Tongue (tissue), 2 donors: ENCODE results near the gene GEMIN2. TPM values are rescaled to one million over a fixed set of nuclear protein-coding genes. Genes with fewer than 3 reads are reported as not detected.
A peak's percentile ranks its signal among the peaks of the same experiment; 100 is the strongest.
"Not testable (repeated sequence)": the region's sequence is repeated elsewhere in the genome, so short reads cannot be mapped to it uniquely, and the experiment has no call there.

Experiments
- DNase-seq: peaks from one replicate; pipeline ENCODE4 v3.0.0-alpha.2; 2015
- total RNA-seq: library from RNA; depleted of rRNA; stranded (reverse); fragments of >200 nt; gene quantifications from one replicate; pipeline ENCODE4 v1.2.3, GENCODE V29; 2014

GEMIN2 gene
- total RNA-seq, 1 donor from 2014 or later, result 36.0 TPM

DNA sequence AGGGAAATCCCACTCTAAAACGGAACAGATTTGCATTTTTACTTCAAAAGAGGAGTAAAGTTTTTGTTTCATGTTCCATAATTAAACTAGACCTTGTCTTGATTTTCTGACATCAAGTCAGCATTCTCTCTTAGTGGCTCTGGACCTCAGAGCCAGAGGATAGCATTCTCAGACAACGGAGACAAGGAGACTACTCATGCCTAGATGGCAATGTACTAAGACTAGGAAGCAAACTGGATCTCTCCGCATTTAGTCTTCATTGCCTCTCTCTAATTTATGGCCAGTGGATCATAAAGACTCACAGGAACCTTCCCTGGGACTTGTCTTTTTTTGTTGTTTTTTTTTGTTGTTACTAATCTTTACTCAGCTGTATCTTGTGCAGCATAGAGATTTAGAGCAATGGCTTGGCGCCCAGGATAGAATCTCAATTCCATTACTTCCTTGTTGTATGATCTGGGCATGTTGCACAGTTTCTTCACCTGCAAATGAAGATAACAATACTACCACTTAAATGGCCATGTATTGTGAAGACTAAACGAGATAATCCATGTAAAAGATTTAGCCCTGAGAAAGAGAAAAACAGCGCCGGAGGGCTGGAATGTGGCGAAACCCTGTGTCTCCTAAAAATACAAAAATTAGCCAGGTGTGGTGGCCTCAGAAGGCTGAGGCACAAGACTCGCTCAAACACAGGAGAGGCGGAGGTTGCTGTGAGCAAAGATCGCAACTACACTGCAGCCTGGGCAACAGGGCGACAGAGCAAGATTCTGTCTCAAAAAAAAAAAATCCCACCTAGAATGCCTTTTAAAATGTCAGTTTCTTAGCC, 4.0 kb upstream of the GEMIN2 start:
- DNase-seq, result no peak

DNA sequence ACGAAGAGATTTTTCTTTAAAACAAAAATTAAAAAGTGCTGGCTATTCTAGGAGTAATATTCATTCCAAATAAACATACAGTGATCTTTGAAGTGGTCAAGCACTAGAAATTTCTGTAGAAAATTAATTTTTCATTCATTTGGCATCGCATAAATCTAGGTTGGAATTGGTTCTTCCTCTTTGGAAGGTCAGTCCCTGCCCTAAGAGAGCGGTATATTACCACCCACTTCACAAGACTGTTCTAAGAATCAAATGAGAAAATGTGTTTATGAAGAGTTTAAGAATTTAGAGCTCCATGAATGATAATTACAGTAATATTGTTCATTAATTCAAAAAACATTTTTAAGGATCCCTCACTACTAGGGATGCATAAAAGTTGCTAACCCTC, 444 bp upstream of the GEMIN2 start:
- DNase-seq, result no peak

DNA sequence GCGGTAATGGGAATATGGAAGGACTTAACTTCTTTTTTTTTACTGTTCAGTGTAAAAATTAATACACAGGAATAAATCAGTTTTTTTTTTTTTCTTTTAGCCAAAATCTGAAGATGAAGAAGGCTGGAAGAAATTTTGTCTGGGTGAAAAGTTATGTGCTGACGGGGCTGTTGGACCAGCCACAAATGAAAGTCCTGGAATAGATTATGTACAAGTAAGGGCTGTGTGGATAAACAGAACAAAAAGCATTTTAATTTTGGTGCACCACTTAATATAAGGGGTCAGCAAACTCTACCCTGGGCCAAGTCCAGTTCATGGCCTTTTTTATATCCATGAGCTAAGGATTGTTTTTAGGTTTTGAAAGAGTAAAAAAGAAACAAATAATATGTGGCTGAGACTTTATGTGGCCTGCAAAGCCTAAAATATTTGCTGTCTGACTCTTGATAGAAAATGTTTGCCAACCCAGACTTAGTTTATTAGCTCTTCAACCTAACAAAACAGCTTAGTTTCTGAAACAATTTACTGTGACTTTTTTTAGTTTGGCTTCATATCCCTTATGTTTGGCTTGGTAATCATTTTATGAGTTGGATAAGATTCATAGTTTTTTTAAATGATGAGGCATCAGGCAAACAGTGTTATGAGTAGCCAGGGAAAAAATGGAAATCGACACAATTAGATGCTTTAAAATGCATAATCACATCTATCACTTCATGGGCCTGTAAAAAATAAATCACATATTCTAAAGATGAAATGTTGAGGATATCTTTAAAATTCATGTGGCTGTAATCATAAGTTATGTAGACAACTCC, 8.4 kb downstream of the GEMIN2 start:
- DNase-seq, result no peak

DNA sequence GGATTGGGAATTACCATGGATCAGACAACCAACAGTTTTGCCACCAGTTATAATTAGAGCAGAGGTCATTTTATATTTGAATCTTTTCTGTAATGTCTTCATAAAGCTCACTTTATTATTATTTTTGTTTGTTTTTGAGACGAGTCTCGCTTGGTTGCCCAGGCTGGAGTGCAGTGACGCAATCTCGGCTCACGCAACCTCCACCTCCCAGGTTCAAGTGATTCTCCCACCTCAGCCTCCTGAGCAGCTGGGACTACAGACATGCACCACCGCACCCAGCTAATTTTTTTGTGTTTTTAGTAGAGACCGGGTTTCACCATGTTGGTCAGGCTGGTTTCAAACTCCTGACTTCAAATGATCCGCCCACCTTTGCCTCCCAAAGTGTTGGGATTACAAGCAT, 23.7 kb downstream of the GEMIN2 start:
- DNase-seq, result not testable (repeated sequence)

DNA sequence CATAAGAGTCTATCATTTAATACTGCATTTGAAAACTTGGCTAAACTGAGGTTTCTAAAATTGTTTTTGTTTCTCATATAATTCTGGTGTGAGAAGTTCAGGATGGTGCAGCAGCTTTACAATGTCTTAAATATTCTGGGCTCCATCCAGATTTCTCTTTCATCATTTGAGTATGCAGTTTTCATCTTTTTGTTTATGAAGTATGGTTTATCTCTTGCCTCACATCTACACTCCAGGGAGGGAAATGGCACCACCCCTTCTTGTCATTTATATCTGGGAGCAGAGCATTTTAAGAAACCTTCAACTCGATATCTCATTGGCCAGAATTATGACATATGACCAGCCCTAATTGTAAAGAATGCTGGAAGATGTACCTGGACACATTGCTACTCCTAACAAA, 24.3 kb downstream of the GEMIN2 start:
- no peak for DNase-seq

DNA sequence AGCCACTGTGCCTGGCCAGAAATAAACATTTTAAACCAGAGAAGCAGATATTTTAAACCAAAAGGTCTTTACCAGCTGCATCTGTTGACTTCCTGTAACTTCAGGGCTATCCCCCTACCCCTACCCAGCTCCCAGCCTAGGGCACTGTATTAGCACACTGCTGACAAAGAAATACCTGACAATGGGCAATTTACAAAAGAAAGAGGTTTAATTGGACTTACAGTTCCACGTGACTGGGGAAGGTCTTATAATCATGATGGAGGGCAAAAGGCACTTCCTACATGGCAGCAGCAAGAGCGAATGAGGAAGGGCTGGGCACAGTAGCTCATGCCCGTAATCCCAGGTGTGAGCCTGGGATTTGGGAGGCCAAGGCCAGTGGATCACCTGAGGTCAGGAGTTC, 26.0 kb downstream of the GEMIN2 start:
- DNase-seq, result no peak

DNA sequence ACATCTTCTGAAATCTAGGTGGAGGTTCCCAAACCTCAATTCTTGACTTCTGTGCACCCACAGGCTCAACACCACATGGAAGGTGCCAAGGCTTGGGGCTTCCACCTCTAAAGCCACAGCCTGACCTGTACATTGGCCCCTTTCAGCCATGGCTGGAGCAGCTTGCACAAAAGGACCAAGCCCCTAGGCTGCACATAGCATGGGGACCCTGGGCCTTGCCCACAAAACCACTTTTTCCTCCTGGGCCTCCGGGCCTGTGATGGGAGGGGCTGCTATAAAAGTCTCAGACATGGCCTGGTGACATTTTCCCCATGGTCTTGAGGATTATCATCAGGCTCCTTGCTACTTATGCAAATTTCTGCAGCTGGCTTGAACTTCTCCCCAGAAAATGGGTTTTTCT, 27.5 kb downstream of the GEMIN2 start:
- not testable (repeated sequence) for DNase-seq

DNA sequence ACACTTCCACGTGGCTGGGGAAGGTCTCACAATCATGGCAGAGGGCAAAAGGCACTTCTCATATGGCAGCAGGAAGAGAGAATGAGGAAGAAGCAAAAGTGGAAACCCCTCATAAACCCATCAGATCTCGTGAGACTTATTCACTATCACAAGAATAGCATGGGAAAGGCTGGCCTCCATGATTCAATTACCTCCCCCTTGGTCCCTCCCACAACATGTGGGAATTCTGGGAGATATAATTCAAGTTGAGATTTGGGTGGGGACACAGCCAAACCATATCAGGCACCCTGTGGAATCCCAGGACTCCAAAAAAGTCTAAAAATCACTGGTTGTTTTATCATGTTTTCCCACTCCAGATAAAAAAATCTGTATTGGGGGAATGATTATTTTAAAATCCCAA, 29.1 kb downstream of the GEMIN2 start:
- not testable (repeated sequence) for DNase-seq

DNA sequence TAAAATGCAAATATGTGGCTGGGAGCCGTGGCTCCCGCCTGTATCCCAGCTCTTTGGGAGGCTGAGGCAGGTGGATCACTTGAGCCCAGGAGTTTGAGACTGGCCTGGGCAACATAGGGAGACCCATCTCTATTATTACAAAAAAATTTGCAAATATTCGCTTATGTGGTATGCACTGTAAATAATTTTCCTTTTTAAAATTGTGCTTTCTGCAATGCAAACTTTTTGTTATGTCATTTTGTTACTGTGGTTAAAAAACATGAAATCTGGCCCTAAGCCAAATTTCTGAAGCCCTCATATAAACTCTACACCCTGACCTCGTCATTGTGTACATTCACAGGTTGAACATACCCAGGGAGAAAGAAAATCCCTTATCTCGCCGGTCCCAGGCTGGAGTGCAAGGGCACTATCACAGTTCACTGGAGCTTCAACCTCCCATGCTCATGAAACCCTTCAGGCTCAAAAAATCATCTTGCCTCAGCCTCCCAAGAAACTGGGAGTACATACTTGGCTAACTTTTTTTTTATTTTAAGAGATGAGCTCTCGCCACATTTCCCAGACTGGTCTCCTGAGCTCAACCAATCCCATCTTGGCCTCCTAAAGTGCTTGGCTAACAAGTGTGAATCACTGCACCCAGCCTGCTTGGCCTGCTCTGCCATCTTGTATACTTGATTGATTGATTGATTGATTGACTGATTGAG, 31.3 kb downstream of the GEMIN2 start:
- DNase-seq, result peak; percentile 4

DNA sequence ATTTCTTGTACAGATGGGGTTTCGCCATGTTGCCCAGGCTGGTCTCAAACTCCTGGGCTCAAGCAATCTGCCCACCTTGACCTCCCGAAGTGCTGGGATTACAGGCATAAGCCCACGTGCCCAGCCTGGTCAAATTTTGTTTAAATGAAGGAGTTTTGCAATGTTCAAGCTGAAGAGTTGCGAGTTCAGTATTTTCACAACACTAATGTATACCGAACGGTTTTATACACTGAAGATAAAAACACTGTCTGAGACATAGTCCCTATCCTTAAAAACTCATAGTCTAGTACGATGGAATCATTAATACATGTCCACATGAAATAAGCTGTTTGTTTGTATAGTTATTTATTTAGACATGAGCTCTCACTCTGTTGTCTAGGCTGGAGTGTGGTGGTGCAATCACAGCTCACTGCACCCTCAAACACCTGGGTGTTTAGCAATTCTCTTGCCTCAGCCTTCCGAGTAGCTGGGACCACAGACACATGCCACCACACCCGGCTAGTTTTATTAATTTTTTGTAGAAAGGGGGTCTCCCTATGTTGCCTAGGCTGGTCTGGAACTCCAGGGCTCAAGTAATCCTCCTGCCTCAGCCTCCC, 40.6 kb downstream of the GEMIN2 start:
- no peak for DNase-seq

DNA sequence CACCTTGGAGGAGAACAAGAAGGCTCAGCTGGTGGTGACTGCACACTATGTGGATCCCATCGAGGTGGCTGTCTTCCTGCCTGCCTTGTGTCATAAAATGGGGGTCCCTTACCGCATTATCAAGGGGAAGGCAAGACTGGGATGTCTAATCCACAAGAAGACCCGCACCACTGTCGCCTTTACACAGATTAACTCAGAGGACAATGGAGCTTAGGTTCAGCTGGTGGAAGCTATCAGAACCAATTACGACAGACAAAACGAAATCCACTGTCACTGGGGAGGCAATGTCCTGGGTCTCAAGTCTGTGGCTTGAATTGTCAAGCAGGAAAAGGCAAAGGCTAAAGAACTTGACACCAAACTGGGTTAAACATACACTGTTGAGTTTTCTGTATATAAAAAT, 43.4 kb downstream of the GEMIN2 start:
- DNase-seq, result no peak

DNA sequence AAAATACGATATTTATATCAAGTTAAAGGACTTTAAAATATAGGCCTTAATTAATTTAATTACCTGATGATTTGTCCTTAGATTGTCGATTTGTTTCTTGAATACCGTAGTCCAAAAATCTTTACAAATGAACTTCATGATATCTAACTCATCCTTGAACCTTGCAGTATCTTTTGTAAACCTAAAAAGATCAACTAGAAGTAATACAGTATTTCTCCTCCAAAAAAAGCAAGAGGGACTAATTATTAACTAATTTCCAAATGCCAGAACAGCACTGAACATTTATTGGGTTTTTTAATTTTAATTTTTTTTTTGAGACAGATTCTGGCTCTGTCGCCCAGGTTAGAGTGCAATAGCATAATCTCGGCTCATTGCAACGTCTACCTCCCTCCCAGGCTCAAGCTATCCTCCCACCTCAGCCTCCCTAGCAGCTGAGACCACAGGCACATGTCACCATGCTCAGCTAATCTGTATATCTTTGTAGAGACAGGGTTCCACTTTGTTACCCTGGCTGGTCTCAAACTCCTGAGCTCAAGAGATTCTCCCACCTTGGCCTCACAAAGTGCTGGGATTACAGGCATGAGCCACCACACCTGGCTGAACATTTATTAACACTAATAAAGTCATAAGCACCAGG, 44.2 kb downstream of the GEMIN2 start:
- DNase-seq, result no peak

DNA sequence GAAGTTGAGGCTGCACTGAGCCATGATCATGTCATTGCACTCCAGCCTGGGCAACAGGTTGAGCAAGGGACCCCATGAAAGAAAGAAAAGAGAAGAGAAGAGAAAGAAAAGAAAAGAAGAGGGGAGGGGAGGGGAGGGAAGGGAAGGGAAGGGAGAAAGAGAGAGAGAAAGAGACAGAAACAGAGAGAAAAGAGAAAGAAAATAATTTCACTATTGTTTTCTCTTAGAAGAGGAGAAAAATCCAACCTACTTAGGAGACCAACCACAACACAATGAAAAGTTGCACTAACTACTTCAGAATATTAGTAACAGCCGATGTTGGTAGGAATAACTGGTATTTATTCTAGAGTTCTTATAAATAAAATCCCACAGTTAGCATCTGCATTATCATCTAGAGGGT, 46.4 kb downstream of the GEMIN2 start:
- DNase-seq, result no peak

DNA sequence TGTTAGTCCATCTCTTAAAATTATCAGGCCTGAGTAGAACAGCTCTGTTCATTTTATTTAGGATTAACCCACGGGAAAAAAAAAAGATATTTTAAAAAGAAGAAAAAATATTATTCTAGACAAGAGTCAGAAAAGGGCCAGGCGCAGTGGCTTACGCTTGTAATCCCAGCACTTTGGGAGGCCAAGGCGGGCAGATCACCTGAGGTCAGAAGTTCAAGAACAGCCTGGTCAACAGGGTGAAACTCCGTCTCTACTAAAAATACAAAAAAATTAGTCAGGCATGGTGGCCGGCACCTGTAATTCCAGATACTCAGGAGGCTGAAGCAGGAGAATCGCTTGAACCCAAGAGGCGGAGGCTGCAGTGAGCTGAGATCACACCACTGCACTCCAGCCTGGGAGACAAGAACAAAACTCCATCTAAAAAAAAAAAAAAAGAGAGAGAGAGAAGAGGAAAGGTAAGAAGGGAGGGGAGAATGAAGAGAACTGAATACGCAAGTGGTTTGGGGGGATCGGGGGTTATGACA, 53.7 kb downstream of the GEMIN2 start:
- DNase-seq, result not testable (repeated sequence)

DNA sequence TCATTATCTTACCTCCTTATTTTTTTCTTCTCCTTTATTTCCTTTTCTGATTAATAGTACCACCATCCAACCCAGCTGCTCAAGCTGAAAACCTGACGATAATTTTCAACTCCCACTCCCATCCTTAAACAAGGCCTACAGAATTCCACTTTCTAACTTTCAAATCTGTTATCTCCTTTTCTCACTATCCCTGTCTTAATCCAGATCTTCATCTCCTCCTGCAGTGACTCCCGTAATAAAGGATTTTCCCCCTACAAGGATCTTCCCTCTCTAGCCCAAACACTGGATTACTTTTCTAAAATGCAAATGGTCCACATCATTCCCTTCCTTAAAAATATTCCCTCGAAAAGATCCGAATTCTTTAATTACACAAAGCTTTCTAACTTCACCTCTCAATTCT, 54.5 kb downstream of the GEMIN2 start:
- no peak for DNase-seq

DNA sequence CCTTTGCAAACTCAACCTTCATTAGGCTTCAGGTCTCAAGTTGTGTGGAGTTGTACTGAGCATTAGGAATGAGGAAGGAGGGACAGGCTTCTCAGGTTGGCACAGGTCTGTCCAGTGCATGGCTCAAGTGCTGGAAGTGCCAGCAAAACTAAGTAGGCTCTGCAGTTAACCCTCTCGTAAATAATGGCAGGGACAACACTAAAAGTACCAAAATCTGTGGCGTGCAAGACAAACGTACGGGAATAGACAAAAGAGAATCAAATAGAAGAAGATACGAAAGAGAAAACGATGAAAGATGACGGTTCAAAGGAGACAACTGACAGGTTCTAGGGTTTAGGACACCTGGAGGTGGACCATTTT, 55.4 kb downstream of the GEMIN2 start:
- no peak for DNase-seq

DNA sequence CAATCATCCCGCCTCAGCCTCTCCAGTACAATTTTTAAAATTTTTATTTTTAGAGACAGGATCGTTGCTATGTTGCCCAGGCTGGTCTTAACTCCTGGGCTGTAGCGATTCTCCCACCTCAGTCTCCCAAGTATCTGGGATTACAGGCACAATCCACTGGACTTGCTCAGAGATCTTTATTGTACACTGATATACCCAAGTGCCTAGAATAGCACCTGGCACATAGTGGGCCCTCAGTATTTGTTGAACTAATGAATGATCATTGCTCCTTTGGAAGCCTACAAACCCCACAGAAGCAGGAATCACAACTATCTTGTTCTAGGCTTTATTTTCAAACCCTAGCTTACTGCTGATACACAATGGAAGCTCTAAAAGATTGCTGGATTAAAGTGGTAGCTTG, 59.1 kb downstream of the GEMIN2 start:
- no peak for DNase-seq

DNA sequence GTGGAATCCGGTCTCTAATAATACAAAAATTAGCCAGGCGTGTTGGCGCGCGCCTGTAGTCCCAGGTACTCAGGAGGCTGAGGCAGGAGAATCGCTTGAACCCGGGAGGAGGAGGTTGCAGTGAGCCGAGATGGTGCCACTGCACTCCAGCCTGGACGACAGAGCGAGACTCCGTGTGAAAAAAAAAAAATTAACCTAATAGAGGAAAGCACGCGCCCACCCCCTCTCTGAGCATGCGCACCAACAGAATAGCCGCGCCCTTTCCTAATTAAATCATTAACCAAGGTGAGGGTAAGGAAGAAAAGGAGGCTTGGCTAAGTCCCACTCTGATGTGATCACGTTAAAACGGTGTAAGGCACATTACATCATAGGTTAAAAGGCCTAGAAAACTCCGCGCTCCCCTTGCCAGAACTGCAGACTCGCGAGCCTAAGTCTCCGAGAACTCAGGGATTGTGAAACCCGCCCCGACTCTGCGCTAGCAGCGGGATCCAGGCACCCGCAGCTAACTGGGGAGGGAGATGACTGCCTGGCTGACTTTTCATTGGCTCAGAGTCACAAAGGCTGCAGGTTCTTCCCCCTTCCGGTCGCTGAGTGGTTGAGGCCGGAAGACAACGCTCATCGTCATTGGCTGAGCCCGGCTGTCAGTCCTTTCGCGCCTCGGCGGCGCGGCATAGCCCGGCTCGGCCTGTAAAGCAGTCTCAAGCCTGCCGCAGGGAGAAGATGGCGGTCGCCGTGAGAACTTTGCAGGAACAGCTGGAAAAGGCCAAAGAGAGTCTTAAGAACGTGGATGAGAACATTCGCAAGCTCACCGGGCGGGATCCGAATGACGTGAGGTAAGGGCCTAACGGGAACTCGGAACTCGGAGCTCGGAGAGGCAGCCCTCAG, 60.7 kb downstream of the GEMIN2 start, which contains the start of gene PNN:
Gene PNN (plus strand): TSS at position 695 of the 885 bp plus-strand sequence. CDS start 26 bp downstream, at position 721.
- peak; percentile 99 for DNase-seq

DNA sequence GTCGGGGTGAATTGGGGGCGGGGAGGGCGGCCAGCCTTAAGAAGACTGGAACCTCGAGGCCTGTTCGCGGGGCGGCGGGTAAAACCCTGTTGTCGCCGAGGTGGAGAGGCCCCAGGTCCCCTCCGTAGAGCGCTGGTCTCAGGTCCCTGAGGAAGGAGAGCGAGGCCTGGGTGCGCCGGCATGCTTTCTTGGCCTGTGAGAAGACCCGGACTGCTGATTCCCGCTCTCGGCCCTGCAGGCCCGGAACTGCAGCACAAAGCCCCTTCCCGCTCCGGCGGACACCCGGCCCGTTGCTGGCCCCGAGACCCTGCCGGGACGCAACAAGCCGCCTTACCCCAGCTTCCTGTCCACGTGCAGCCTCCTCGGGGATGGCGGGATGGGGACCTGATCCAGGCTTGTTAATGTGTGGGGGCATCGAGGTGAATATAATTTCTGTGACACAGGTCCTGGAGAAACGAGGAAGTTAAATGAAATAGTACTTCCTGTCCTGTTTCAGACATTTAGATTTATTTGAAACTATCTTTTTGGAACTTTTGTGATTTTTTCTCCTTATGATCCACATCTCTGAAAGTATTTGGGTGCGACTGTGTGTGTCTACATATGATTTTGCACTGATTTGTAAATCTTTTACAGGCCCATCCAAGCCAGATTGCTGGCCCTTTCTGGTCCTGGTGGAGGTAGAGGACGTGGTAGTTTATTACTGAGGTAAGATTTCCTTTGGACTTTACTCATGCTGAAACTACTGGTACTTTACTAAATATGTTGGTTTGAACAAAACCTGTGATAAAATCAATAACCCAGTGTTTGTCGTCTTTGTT, 61.5 kb downstream of the GEMIN2 start:
- peak; percentile 7 for DNase-seq
